ENCODE data around the gene MBD3L1.

- no peak for TF ChIP-seq CTCF (IDR thresholded peaks at IDR 0.05; ENCODE audit: borderline replicate concordance, extremely low read depth, low read length, poor library complexity, severe bottlenecking)
- no peak for TF ChIP-seq EZH2 (IDR thresholded peaks at IDR 0.05; ENCODE audit: borderline replicate concordance, low read depth, low read length, severe bottlenecking)
Measured at GRCh38 chr19:8821748-8822241, 10.4 kb upstream of the MBD3L1 start.

Measured in DND-41 (cell line).